Measurements from ENCODE around the gene RP2.

RP2 gene

DNA sequence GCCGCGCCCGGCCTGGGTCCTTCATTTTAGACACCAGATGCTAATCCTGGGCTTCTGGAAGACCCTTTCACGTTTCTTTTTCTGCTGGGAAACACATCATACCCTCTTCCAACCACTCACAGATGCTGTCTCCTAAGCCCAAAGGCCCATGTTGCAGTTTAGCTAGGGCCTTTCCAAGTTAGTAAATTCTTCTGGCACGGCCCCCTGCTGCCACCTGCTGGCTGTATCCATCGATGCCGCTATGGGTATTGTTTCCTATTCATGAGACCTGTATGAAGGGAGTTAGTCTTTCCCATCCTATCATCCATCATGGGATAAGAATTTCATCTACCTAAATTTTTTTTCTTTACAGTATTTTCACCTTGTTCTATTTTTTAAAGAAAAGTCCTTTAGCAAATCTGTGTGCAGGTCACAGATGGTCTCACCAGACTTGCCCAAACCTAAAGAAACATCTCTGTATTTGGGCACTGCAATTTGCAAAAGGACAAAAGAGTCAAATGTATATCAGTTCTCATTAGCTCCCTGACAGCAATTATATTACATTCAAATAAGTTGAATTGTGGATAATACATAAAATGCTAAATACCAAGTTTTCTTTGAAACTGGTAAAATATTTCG lies 40.2 kb upstream of the RP2 start:
- TF ChIP-seq MYC (IDR thresholded peaks at IDR 0.05; ENCODE audit: low read depth, low read length) = no peak
- TF ChIP-seq, protein P1, sequence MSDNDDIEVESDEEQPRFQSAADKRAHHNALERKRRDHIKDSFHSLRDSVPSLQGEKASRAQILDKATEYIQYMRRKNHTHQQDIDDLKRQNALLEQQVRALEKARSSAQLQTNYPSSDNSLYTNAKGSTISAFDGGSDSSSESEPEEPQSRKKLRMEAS (IDR thresholded peaks at IDR 0.05; ENCODE audit: low read depth, low read length) = 0 out of 2 replicates have a peak, but pooled peaks have one; percentile 17
- TF ChIP-seq, protein P2, sequence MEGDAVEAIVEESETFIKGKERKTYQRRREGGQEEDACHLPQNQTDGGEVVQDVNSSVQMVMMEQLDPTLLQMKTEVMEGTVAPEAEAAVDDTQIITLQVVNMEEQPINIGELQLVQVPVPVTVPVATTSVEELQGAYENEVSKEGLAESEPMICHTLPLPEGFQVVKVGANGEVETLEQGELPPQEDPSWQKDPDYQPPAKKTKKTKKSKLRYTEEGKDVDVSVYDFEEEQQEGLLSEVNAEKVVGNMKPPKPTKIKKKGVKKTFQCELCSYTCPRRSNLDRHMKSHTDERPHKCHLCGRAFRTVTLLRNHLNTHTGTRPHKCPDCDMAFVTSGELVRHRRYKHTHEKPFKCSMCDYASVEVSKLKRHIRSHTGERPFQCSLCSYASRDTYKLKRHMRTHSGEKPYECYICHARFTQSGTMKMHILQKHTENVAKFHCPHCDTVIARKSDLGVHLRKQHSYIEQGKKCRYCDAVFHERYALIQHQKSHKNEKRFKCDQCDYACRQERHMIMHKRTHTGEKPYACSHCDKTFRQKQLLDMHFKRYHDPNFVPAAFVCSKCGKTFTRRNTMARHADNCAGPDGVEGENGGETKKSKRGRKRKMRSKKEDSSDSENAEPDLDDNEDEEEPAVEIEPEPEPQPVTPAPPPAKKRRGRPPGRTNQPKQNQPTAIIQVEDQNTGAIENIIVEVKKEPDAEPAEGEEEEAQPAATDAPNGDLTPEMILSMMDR (IDR thresholded peaks at IDR 0.05; ENCODE audit: low read depth, low read length) = peak; percentile 61
- no peak for TF ChIP-seq POLR2A (IDR thresholded peaks at IDR 0.05; ENCODE audit: extremely low read depth, insufficient read length)
- H3K4me3 ChIP-seq (ENCODE audit: low read depth, low read length) = no peak overlapping the region
- peak; percentile 74 for DNase-seq (ENCODE audit: low read depth)

DNA sequence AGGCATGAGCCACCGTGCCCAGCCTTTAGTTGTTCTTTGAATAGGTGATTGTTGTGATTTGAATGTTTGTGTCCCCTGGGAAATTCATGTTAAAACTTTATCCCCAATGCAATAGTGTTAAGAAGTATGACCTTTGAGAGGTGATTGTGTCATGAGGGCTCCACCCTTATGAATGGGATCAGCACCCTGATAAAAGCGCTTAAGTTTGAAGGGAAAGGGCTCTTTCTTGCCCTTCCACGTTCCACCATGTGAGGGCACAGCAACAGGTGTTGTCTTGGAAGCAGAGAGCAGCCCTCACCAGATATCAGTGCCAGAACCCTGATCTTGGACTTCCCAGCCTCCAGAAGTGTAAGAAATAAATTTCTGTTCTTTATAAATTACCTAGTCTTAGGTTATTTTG lies 33.7 kb upstream of the RP2 start:
- no peak overlapping the region for H3K4me3 ChIP-seq (ENCODE audit: low read depth, low read length)
- DNase-seq (ENCODE audit: low read depth) = peak; percentile 20
- TF ChIP-seq MYC (IDR thresholded peaks at IDR 0.05; ENCODE audit: low read depth, low read length) = no peak
- TF ChIP-seq, protein P2 (IDR thresholded peaks at IDR 0.05; ENCODE audit: low read depth, low read length) = peak; percentile 10
- no peak for TF ChIP-seq POLR2A (IDR thresholded peaks at IDR 0.05; ENCODE audit: extremely low read depth, insufficient read length)
- TF ChIP-seq, protein P1 (IDR thresholded peaks at IDR 0.05; ENCODE audit: low read depth, low read length) = no peak

DNA sequence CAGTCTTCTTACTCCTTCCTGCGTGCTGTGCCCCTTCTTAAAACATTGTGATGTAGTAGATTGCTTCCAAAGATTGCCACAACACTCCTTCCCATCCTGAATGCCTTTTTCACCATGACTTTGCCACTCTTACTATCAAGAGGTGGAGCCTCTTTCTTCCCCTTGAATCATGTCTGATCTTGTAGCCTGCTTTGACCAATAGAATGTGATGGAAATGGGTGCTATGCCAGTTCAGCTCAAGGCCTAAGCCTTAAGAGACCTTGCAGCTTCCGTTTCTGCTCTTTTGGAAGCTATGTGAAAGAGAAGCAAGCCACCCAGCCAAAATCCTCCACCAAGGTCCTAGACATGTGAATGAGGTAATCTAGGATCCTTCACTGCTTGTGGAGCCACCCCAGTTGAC lies 31.6 kb upstream of the RP2 start:
- no peak for DNase-seq (ENCODE audit: low read depth)
- no peak overlapping the region for H3K4me3 ChIP-seq (ENCODE audit: low read depth, low read length)
- TF ChIP-seq, protein P2 (IDR thresholded peaks at IDR 0.05; ENCODE audit: low read depth, low read length) = no peak
- TF ChIP-seq MYC (IDR thresholded peaks at IDR 0.05; ENCODE audit: low read depth, low read length) (no peak), POLR2A (IDR thresholded peaks at IDR 0.05; ENCODE audit: extremely low read depth, insufficient read length) (no peak)
- TF ChIP-seq, protein P1 (IDR thresholded peaks at IDR 0.05; ENCODE audit: low read depth, low read length) = no peak

DNA sequence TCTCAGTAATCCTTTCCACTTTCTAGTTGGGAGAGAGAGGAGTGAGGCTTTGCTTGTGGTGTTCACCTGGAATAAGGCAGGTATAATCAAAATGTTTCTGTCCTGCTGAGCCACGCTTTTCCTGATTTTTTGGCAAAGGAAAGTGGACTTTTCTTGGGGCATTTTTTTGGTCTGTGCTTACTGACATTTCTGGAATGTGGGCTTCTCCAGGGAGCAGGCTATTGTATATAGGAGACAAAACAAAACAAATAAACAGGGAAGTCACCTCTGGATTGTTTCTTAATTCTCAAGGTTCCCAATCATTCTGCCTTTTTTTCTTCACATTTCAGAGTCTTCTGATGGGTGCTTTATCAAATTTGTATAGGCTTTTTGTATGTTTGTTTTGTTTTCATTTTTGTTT lies 25.7 kb upstream of the RP2 start:
- no peak overlapping the region for H3K4me3 ChIP-seq (ENCODE audit: low read depth, low read length)
- TF ChIP-seq, protein P2 (IDR thresholded peaks at IDR 0.05; ENCODE audit: low read depth, low read length) = no peak
- TF ChIP-seq, protein P1 (IDR thresholded peaks at IDR 0.05; ENCODE audit: low read depth, low read length) = no peak
- TF ChIP-seq MYC (IDR thresholded peaks at IDR 0.05; ENCODE audit: low read depth, low read length) = no peak
- TF ChIP-seq POLR2A (IDR thresholded peaks at IDR 0.05; ENCODE audit: extremely low read depth, insufficient read length) = no peak
- DNase-seq (ENCODE audit: low read depth) = no peak

DNA sequence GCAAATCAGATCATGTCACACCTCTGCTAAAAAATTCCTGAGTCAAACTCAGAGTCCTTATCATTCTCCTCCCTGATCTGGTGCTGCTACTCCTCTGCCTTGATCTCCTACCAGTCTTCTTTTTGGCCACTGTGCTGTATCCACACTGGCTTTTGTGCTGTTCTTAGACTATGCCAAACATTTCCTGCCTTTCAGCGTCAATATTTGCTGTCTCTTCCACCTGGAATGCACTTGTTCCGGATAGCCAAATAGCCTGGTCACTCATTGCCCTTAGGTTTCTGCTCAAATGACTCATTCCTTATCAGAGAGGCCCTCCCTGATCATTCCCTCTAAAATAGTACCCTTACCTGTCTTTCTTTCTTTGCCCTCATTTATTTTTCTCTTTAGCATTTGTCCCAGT lies 24.4 kb upstream of the RP2 start:
- TF ChIP-seq MYC (IDR thresholded peaks at IDR 0.05; ENCODE audit: low read depth, low read length) (no peak), POLR2A (IDR thresholded peaks at IDR 0.05; ENCODE audit: extremely low read depth, insufficient read length) (no peak)
- TF ChIP-seq, protein P1 (IDR thresholded peaks at IDR 0.05; ENCODE audit: low read depth, low read length) = no peak
- TF ChIP-seq, protein P2 (IDR thresholded peaks at IDR 0.05; ENCODE audit: low read depth, low read length) = no peak

More for the DNA sequence above, 24.4 kb upstream of the RP2 start:
- DNase-seq (ENCODE audit: low read depth) = no peak
- H3K4me3 ChIP-seq (ENCODE audit: low read depth, low read length) = no peak overlapping the region

Measured in NB4 (cell line).